ENCODE data around the gene CHPF. TPM values are rescaled to one million over a fixed set of nuclear protein-coding genes. Genes with fewer than 3 reads are reported as not detected.

The CHPF gene
- polyA plus RNA-seq, 3 donors, result 21.0 to 25.3 (median 23.6) TPM

DNA sequence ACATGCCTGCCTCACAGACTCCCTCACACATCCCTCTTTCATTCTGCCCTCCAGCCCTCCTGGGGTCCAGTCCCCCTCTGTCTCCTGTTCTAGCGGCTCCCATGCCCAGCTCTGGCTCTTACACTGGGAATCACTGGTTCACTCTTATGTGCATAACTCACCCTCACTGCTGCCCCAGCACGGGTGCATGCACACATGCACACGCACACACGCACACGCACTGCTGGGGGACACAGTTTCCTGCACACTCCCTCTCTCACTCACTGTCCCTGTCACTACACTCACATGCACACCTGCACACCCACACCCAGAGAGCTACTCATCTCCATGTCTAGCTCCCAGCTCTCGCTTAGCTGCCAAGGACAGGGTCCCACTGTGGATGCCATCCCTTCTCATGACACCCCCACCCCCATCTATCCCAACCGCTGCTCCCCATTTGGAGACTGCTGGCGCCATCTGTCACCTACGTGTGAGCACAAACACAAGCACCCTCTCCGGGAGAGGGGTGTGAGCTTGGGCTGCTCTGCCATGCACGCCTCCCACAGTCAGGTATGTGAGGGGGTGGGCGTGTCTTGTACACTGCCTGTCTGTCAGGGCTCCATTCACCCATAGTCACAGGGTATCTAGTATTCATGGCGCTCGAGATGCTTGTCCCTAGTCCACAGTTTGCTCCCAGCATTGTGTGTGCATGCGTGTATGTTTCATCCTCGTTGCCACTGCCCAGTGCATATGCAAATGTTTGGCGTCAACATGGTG, 27.6 kb downstream of the CHPF start:
- no peak for DNase-seq (ENCODE audit: low read depth in 3 of 3, low spot score in 2 of 3)

DNA sequence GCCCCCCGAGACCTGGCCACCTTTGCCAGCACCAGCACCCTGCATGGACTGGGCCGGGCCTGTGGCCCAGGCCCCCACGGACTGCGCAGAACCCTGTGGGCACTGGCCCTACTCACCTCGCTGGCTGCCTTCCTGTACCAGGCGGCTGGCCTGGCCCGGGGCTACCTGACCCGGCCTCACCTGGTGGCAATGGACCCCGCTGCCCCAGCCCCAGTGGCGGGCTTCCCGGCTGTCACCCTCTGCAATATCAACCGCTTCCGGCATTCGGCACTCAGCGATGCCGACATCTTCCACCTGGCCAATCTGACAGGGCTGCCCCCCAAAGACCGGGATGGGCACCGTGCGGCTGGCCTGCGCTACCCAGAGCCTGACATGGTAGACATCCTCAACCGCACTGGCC, 28.8 kb downstream of the CHPF start:
- DNase-seq (ENCODE audit: low read depth in 3 of 3, low spot score in 2 of 3), result no peak

DNA sequence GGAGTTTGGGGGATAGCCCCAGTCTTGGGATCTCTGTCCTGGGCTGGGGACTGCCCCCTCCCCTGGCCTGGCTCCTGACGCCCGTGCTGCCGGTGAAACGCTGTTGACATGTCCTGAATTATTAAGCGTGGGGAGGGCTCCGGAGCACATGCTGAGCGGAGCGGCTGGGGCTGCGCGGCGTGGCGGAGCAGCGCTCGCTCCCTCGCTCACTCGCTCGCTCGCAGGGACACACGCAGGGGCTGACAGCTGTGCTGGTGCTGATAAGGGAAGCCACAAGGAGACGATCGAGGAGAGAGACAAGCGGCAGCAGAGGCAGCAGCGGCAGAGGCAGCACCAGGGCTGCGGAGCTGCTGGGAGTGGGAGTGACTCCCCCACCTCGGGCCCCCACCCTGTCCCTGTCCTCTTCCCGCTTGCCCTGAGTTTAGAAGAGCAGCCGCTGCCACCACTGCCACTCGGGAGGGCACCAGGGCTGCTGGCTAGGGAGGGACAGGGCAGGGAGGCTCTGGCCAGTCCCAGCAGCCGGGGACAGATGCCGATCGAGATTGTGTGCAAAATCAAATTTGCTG, 29.3 kb downstream of the CHPF start, which contains the start of gene ASIC4:
Gene ASIC4, plus strand, starts transcription at position 287 of the 566 bp plus-strand sequence. Its CDS starts 243 bp downstream, at position 530.
- no peak for DNase-seq (ENCODE audit: low read depth in 3 of 3, low spot score in 2 of 3)

DNA sequence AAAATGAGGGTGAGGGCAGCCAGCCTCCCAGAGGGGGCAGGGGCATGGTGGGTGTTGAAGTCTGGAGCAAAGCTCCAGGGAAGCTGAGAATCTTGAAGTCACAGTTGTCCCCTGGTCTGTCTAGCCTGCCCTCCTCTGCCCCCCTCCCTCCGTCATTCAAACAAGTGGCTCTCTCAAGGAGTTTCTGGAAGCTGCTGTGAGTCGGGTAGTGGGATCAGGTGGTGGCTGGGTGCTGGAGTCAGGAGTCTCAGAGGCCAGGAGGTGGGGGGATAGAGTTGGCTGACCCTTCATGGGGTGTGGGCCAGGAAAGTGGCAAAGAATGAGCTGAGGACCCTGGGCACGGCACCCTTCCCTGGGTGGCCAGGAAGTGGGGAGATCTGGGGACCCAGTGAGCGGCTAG, 29.8 kb downstream of the CHPF start:
- no peak for DNase-seq (ENCODE audit: low read depth in 3 of 3, low spot score in 2 of 3)

- DNase-seq (ENCODE audit: low read depth in 3 of 3, low spot score in 2 of 3), result no peak
These were observed 30.9 kb downstream of the CHPF start for GRCh38 chr2:219512524-219513216.

DNA sequence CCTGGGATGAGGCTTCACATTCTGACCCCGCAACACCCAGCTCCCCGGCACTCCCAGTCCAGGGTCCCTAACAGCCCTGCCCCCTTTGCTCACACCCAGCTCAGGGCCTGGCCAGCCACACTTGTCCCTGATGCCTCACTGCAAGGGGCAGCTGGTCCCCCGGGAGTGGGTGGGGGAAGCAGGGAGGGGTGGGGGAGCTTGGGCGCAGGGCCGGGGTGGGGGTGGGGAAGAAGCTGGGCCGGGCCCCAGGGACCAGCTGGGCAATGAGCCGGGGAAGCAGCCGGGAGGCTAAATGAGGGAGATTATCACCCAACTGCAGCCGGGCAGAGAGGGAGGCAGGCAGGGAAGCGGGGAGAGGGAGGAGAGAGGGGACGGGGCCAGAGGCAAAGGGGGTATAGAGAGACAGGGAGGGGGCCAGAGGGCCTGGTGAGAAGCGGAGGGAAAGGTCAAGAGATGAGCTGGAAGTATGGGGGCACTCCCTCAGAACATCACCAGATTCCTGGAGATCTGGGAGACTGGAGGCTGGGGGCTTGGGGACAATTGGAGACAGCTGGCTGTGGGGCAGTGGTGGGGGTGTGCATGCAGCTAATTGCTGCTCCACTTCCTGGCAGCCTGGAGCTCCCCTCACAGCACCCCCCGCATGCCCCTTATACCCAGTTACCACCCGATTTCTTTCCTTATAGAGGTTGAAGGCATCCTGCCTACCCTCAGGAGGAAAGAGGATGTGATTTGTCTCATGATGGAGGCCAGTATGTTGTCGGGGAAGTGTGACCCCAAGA, 31.9 kb downstream of the CHPF start:
- DNase-seq (ENCODE audit: low read depth in 3 of 3, low spot score in 2 of 3), result no peak

- DNase-seq (ENCODE audit: low read depth in 3 of 3, low spot score in 2 of 3), result no peak
These were observed 33.0 kb downstream of the CHPF start for GRCh38 chr2:219510512-219511135.

DNA sequence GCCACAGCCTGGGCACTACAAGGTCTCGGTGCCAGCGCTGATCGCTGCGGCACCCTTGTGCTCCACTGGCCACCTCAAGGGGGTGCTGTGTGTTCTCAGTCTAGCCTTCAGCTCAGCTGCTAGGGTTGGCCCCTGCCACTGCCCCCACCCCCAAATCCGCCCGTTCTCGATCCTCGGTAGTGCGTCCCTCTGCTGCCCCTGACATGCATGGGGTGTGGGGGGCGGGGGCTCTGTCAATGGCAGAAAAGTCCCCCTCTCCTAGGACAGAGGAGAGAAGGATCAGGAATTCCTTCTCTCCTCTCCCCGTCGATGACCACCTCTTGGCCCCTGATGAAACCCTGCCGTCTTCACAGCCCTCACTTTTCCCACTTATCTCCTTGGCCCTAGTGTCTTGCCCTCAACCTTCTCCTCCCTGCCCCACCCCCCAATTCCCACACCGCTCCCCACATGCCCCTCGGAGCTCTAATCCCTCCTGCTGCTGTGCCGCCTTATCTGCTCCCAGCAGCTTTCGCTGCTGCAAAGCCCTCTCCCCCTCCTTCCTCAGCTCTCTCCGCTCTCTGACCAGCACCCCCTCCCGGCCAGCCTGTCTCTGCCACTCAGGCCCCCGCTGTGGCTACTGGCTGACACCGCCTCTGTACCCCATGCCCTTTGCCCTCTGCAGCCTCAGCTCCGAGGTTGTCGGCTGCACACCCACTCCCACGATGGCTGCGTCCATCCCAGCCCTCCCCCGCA, 33.7 kb downstream of the CHPF start:
- no peak for DNase-seq (ENCODE audit: low read depth in 3 of 3, low spot score in 2 of 3)

GRCh38 chr2:219508971-219509779, 34.4 kb downstream of the CHPF start:
- DNase-seq (ENCODE audit: low read depth in 3 of 3, low spot score in 2 of 3), result no peak

DNA sequence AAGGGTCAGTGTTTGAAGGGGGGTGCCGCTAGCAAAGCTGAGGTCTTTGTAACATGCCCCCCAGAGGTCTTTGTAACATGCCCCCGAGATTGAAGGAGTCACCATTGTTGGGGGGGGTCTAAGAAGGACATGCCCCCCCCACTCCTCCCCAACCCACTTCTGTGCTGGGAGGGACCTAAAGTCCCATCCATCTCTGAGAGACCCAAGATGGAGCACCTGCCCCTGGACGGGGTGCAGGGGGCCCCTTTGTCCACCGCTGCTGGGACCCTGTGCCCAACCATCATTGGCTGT, 35.2 kb downstream of the CHPF start:
- DNase-seq (ENCODE audit: low read depth in 3 of 3, low spot score in 2 of 3), result no peak

DNA sequence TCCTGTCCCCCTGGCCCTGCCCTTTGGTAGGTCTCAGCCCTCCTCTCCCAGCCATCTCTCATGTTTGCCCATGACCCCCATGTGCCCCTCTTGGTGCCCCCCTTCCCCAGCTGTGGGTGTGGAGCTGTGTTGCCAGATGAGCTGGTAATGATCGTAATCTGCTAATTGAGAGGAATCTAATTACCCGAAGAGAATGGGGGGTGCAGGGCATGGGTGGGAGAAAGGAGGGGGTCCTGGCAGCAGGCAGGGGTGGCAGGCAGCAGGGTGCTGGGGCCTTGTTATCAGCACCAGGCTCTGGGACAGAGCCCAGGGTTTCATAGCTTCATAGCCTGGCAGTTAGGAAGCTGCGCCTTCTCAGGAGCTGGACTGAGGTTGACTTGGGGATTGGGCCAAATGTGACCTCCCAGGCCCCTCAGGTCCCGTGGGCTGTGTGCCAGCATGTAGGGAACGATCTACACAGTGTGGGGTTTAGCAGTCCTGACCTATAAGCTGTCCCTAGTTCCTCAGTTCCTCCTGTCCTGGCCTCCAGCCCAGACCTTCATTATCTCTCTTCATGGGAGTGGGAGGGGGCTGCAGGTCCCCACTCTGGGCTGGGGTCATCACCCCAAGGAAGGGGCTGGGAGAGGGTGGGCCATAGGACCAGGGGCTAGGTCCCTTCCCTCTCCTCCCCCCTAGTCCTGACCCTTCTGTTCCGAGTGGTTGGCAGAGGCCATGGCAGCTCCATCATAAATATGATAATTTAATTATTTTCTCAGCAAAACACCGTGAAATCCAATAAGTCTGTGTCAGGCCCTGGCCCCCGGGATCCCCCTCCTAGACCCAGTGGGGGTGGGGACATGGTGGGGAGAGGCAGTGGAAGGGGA, 35.8 kb downstream of the CHPF start:
- no peak for DNase-seq (ENCODE audit: low read depth in 3 of 3, low spot score in 2 of 3)

- DNase-seq (ENCODE audit: low read depth in 3 of 3, low spot score in 2 of 3), result no peak
These were observed 36.6 kb downstream of the CHPF start for GRCh38 chr2:219506802-219507526.

GRCh38 chr2:219506153-219506801, 37.3 kb downstream of the CHPF start:
- no peak for DNase-seq (ENCODE audit: low read depth in 3 of 3, low spot score in 2 of 3)

- no peak for DNase-seq (ENCODE audit: low read depth in 3 of 3, low spot score in 2 of 3)
These were observed 38.0 kb downstream of the CHPF start for GRCh38 chr2:219505585-219505984.

DNA sequence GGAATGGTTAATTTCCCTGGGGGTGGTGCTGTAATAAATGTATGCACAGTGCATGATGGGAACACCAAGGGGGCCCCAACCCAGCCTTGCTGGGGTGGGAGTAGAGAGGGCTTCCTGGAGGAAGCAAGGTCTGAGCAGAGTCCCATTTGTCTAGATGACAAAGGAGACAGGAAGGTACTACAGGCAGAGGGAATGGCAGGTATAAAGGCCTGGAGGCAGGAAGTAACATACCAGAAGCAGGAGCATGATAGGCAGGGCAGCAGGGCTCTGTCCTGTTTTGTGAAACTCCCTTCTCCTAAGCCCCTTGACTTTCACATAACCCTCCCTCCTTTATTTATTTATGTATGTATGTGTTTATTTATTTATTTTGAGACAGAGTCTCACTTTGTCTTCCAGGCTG, 41.0 kb downstream of the CHPF start:
- DNase-seq (ENCODE audit: low read depth in 3 of 3, low spot score in 2 of 3), result no peak

DNA sequence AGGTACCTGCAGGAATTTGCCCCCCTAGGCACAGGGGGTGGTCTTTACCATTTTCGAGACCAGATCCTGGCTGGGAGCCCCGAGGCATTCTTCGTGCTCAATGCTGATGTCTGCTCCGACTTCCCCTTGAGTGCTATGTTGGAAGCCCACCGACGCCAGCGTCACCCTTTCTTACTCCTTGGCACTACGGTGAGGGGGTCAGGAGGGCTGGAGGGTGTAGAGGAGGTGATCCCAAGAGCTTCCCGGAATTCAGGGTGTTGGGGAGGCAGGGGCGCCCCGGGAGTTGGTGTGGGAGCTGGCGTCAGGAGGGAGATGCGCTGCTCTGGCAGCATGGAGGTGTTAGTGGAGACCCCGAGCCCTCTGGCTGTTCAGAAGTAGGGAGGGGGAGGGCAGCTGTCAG, 41.8 kb downstream of the CHPF start:
- no peak for DNase-seq (ENCODE audit: low read depth in 3 of 3, low spot score in 2 of 3)

DNA sequence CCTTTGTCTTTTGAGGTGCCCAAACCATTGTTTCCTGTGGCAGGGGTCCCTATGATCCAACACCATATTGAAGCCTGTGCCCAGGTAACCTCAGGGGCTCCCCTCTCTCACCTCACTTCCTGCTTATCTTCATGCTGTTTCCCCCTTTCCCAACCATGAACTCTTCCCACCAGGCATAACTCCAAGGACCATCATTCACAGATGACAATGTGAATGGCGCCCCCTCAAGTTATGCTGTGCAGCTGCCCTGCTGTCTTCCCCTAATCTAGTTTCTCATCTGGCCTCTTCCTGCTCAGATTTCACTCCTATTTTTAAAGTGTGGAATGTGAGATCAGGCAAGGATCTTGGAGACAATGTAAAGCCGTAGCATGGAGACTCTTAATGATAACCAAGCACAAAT, 43.5 kb downstream of the CHPF start:
- no peak for DNase-seq (ENCODE audit: low read depth in 3 of 3, low spot score in 2 of 3)

All from right renal cortex interstitium (tissue), 3 donors.